Immature natural killer cell (primary cell): ENCODE data around the gene FSCN2. TPM values are rescaled to one million over a fixed set of nuclear protein-coding genes. Genes with fewer than 3 reads are reported as not detected.
"Not testable (repeated sequence)": the region's sequence is repeated elsewhere in the genome, so short reads cannot be mapped to it uniquely, and the experiment has no call there.

ENCODE experiments used
- DNase-seq, 3 donors: peaks; one replicate each; pipeline ENCODE4 v3.0.0; 2022; ENCODE audit warnings: mixed read lengths in 1 of 3
- H3K27ac Mint-ChIP-seq, 6 donors: one replicate each; pipeline ENCODE4 v1.8.0; 2020; ENCODE audit warnings: mixed read lengths in 6 of 6, mild to moderate bottlenecking in 5 of 6, inconsistent platforms in 4 of 6, moderate library complexity in 3 of 6
- H3K27me3 Mint-ChIP-seq, 3 donors: one replicate each; pipeline ENCODE4 v1.8.0; 2020 to 2021; ENCODE audit warnings: low read depth in 3 of 3, mild to moderate bottlenecking in 3 of 3, mixed read lengths in 3 of 3, moderate library complexity in 3 of 3, inconsistent platforms in 1 of 3
- H3K36me3 Mint-ChIP-seq, 3 donors: one replicate each; pipeline ENCODE4 v1.8.0; 2020; ENCODE audit warnings: mixed read lengths in 3 of 3, inconsistent platforms in 2 of 3, mild to moderate bottlenecking in 2 of 3
- H3K4me1 Mint-ChIP-seq, 2 donors: one replicate each; pipeline ENCODE4 v1.8.0; 2020; ENCODE audit warnings: inconsistent platforms in 2 of 2, mild to moderate bottlenecking in 2 of 2, mixed read lengths in 2 of 2, moderate library complexity in 1 of 2
- H3K4me3 Mint-ChIP-seq, 5 donors: one replicate each; pipeline ENCODE4 v1.8.0; 2020; ENCODE audit warnings: mild to moderate bottlenecking in 5 of 5, mixed read lengths in 5 of 5, inconsistent platforms in 3 of 5, moderate library complexity in 3 of 5
- H3K9me3 Mint-ChIP-seq, 6 donors: one replicate each; pipeline ENCODE4 v1.8.0; 2020; ENCODE audit warnings: mild to moderate bottlenecking in 6 of 6, mixed read lengths in 6 of 6, inconsistent platforms in 4 of 6, moderate library complexity in 3 of 6
- polyA plus RNA-seq, 3 donors: library from polyadenylated mRNA; unstranded; fragments of 300-500 nt; fragmentation: Illumina TruSeq; gene quantifications; one replicate each; pipeline ENCODE4 v1.2.3, GENCODE V29; 2021

FSCN2 gene
- polyA plus RNA-seq, 3 donors from 2014 or later = 0.23 TPM; not detected in 2

- H3K27ac Mint-ChIP-seq, H3K9me3 Mint-ChIP-seq, DNase-seq, H3K4me3 Mint-ChIP-seq, H3K4me1 Mint-ChIP-seq, H3K27me3 Mint-ChIP-seq: not testable (repeated sequence)
- peaks cover 10 to 45% (median 13%) of the 10 kb centered on the region in 3 donors for H3K36me3 Mint-ChIP-seq
Measured at GRCh38 chr17:81584771-81585170, 56.6 kb downstream of the FSCN2 start.

GRCh38 chr17:81586096-81586495, 57.9 kb downstream of the FSCN2 start:
- peaks cover 10 to 49% (median 13%) of the 10 kb centered on the region in 3 donors for H3K36me3 Mint-ChIP-seq
- H3K4me1 Mint-ChIP-seq = no peaks in the 10 kb centered on the region
- H3K27ac Mint-ChIP-seq = no peak overlapping the region
- H3K27me3 Mint-ChIP-seq = peaks cover 0 to 3% (median 0%) of the 10 kb centered on the region in 3 donors
- no peak overlapping the region for H3K4me3 Mint-ChIP-seq
- DNase-seq = no peak
- H3K9me3 Mint-ChIP-seq = no peaks in the 10 kb centered on the region

Other genes starting within 250 kb of the FSCN2 start
- gene SLC38A10, start 233.1 kb upstream of the FSCN2 start, polyA plus RNA-seq = 10 to 100 TPM; 46.8 to 98.7 (median 46.8) TPM
- under 1 TPM in 1 of 3 donors, not detected in 2; 0.02 TPM for gene BAHCC1, start 132.9 kb upstream of the FSCN2 start, polyA plus RNA-seq
- gene ACTG1, start 15.6 kb upstream of the FSCN2 start, polyA plus RNA-seq = 1,000 to 10,000 TPM; 1,637 to 3,074 (median 2,788) TPM
- gene FAAP100, start 24.0 kb downstream of the FSCN2 start, polyA plus RNA-seq = 10 to 100 TPM; 11.4 to 25.0 (median 14.5) TPM
- 10 to 100 TPM; 51.0 to 73.9 (median 60.3) TPM for gene NPLOC4, start 108.7 kb downstream of the FSCN2 start, polyA plus RNA-seq
- gene TSPAN10, start 108.8 kb downstream of the FSCN2 start, polyA plus RNA-seq = under 1 TPM in 2 of 3 donors, not detected in 1; 0.48 to 0.63 TPM
- gene PDE6G, start 128.2 kb downstream of the FSCN2 start, polyA plus RNA-seq = 10 to 100 TPM; 75.1 to 98.8 (median 81.4) TPM
- 10 to 100 TPM; 66.4 to 97.9 (median 93.9) TPM for gene OXLD1, start 138.2 kb downstream of the FSCN2 start, polyA plus RNA-seq
- 10 to 100 TPM in 1 of 3 donors, 1 to 10 TPM in 2; 1.8 to 21.7 (median 6.1) TPM for gene CCDC137, start 138.4 kb downstream of the FSCN2 start, polyA plus RNA-seq
- 10 to 100 TPM; 31.1 to 75.2 (median 61.8) TPM for gene ARL16, start 155.4 kb downstream of the FSCN2 start, polyA plus RNA-seq
- 10 to 100 TPM; 12.4 to 40.4 (median 17.3) TPM for gene HGS, start 155.6 kb downstream of the FSCN2 start, polyA plus RNA-seq
- gene MRPL12, start 175.0 kb downstream of the FSCN2 start, polyA plus RNA-seq = 10 to 100 TPM; 43.1 to 79.4 (median 58.7) TPM
- gene SLC25A10, start 183.9 kb downstream of the FSCN2 start, polyA plus RNA-seq = 1 to 10 TPM; 5.6 to 7.5 (median 5.9) TPM